H9 (cell line): ENCODE data around the gene ZSCAN2. TPM values are rescaled to one million over a fixed set of nuclear protein-coding genes. Genes with fewer than 3 reads are reported as not detected.

ENCODE experiments used
- DNase-seq: peaks from one replicate; pipeline ENCODE4 v3.0.0-alpha.2; 2017
- H2AFZ ChIP-seq: one replicate; pipeline ENCODE4 v1.6.1; 2013; ENCODE audit warnings: mild to moderate bottlenecking, low read length, control low read depth, moderate library complexity
- H2AK5ac ChIP-seq: 2 replicates; pipeline ENCODE4 v1.6.1; 2013; ENCODE audit warnings: low read length, control low read depth, mixed read lengths; ENCODE audit not compliant: insufficient read length
- H2BK120ac ChIP-seq: one replicate; pipeline ENCODE4 v1.6.1; 2013; ENCODE audit warnings: low read depth, mild to moderate bottlenecking, low read length, control low read depth, inconsistent platforms; ENCODE audit not compliant: poor library complexity, severe bottlenecking
- H2BK12ac ChIP-seq: 2 replicates; pipeline ENCODE4 v1.6.1; 2013; ENCODE audit warnings: low read length, control low read depth, mixed read lengths, low read depth; ENCODE audit not compliant: insufficient read length
- H2BK15ac ChIP-seq: 2 replicates; pipeline ENCODE4 v1.6.1; 2013; ENCODE audit warnings: low read depth, low read length, control low read depth
- H2BK20ac ChIP-seq: one replicate; pipeline ENCODE4 v1.6.1; 2013; ENCODE audit warnings: low read depth, mild to moderate bottlenecking, low read length, control low read depth, inconsistent platforms; ENCODE audit not compliant: poor library complexity, severe bottlenecking
- H2BK5ac ChIP-seq: 2 replicates; pipeline ENCODE4 v1.6.1; 2013; ENCODE audit warnings: low read length, control low read depth, mixed read lengths; ENCODE audit not compliant: insufficient read length
- H3K14ac ChIP-seq: 2 replicates; pipeline ENCODE4 v1.6.1; 2013; ENCODE audit warnings: low read length, control low read depth; ENCODE audit not compliant: insufficient read depth
- H3K18ac ChIP-seq: 2 replicates; pipeline ENCODE4 v1.6.1; 2013; ENCODE audit warnings: low read depth, mild to moderate bottlenecking, mixed read lengths, low read length, control low read depth; ENCODE audit not compliant: insufficient read length
- H3K23ac ChIP-seq: 2 replicates; pipeline ENCODE4 v1.6.1; 2013; ENCODE audit warnings: low read length, control low read depth, mixed read lengths, low read depth; ENCODE audit not compliant: insufficient read length
- H3K23me2 ChIP-seq: 2 replicates; pipeline ENCODE4 v1.6.1; 2013; ENCODE audit warnings: low read depth, mild to moderate bottlenecking, mixed read lengths, low read length, control low read depth; ENCODE audit not compliant: insufficient read length, poor library complexity, severe bottlenecking
- H3K27ac ChIP-seq: 2 replicates; pipeline ENCODE4 v1.5.1; 2013; ENCODE audit warnings: low read length, control low read depth, mixed read lengths, low read depth; ENCODE audit not compliant: insufficient read length
- H3K27me3 ChIP-seq: 2 replicates; pipeline ENCODE4 v1.6.1; 2013; ENCODE audit warnings: low read length, control low read depth, inconsistent platforms; ENCODE audit not compliant: insufficient read depth
- H3K4ac ChIP-seq: 2 replicates; pipeline ENCODE4 v1.6.1; 2013; ENCODE audit warnings: low read depth, mild to moderate bottlenecking, control low read depth, inconsistent platforms, low read length, moderate library complexity
- H3K4me1 ChIP-seq: 2 replicates; pipeline ENCODE4 v1.6.1; 2013; ENCODE audit warnings: low read length, control low read depth, inconsistent platforms; ENCODE audit not compliant: insufficient read depth
- H3K4me2 ChIP-seq: 2 replicates; pipeline ENCODE4 v1.6.1; 2013; ENCODE audit warnings: low read length, control low read depth, mixed read lengths; ENCODE audit not compliant: insufficient read length, insufficient read depth
- H3K56ac ChIP-seq: 2 replicates; pipeline ENCODE4 v1.6.1; 2013; ENCODE audit warnings: low read depth, mild to moderate bottlenecking, mixed read lengths, low read length, control low read depth; ENCODE audit not compliant: insufficient read length
- H3K79me1 ChIP-seq: 2 replicates; pipeline ENCODE4 v1.6.1; 2013; ENCODE audit warnings: low read depth, mild to moderate bottlenecking, moderate library complexity, low read length, control low read depth, inconsistent platforms; ENCODE audit not compliant: insufficient read depth, poor library complexity, severe bottlenecking
- H3K79me2 ChIP-seq: 2 replicates; pipeline ENCODE4 v1.6.1; 2013; ENCODE audit warnings: low read length, control low read depth, inconsistent platforms; ENCODE audit not compliant: insufficient read depth
- H3K9ac ChIP-seq: 2 replicates; pipeline ENCODE4 v1.6.1; 2013; ENCODE audit warnings: low read length, control low read depth, mixed read lengths; ENCODE audit not compliant: insufficient read length; ENCODE audit errors: extremely low read depth
- H3K9me3 ChIP-seq: one replicate; pipeline ENCODE4 v1.6.1; 2013; ENCODE audit warnings: low read depth, low read length, inconsistent platforms; ENCODE audit not compliant: control insufficient read depth
- H3T11ph ChIP-seq: one replicate; pipeline ENCODE4 v1.6.1; 2013; ENCODE audit warnings: mild to moderate bottlenecking, low read length, control low read depth, inconsistent platforms
- H4K20me1 ChIP-seq: one replicate; pipeline ENCODE4 v1.6.1; 2013; ENCODE audit not compliant: control insufficient read depth, insufficient read length, insufficient read depth
- H4K5ac ChIP-seq: 2 replicates; pipeline ENCODE4 v1.6.1; 2013; ENCODE audit warnings: low read depth, mild to moderate bottlenecking, mixed read lengths, low read length, control low read depth; ENCODE audit not compliant: insufficient read length
- H4K8ac ChIP-seq: replicated peaks from 2 replicates; pipeline ENCODE4 v1.6.1; 2013; ENCODE audit warnings: low read length, control low read depth, mixed read lengths, low read depth; ENCODE audit not compliant: insufficient read length
- H4K91ac ChIP-seq: 2 replicates; pipeline ENCODE4 v1.6.1; 2013; ENCODE audit warnings: low read depth, mild to moderate bottlenecking, moderate library complexity, mixed read lengths, low read length, control low read depth; ENCODE audit not compliant: insufficient read length
- H3K27ac Mint-ChIP-seq, 3 experiments: 2 replicates in 2 of 3; 3 replicates in 1 of 3; pipeline ENCODE4 v1.8.0; 2020 to 2021; ENCODE audit warnings: mixed read lengths in 3 of 3, mild to moderate bottlenecking in 1 of 3, moderate library complexity in 1 of 3
- H3K27me3 Mint-ChIP-seq: 2 replicates; pipeline ENCODE4 v1.8.0; 2021; ENCODE audit warnings: low read depth, mild to moderate bottlenecking, moderate library complexity, mixed read lengths
- H3K36me3 Mint-ChIP-seq, 3 experiments: 2 replicates in 2 of 3; 3 replicates in 1 of 3; pipeline ENCODE4 v1.8.0; 2020 to 2021; ENCODE audit warnings: low read depth in 3 of 3, mixed read lengths in 3 of 3; ENCODE audit not compliant: insufficient read depth in 1 of 3
- H3K4me1 Mint-ChIP-seq, 2 experiments: 2 replicates each; pipeline ENCODE4 v1.8.0; 2020; ENCODE audit warnings: mixed read lengths in 2 of 2
- H3K4me3 Mint-ChIP-seq, 2 experiments: 2 replicates in 1 of 2; 3 replicates in 1 of 2; pipeline ENCODE4 v1.8.0; 2020 to 2021; ENCODE audit warnings: mild to moderate bottlenecking in 2 of 2, mixed read lengths in 2 of 2, moderate library complexity in 1 of 2
- H3K9me3 Mint-ChIP-seq, 2 experiments: 2 replicates in 1 of 2; 3 replicates in 1 of 2; pipeline ENCODE4 v1.8.0; 2020; ENCODE audit warnings: mild to moderate bottlenecking in 2 of 2, mixed read lengths in 2 of 2, moderate library complexity in 1 of 2
- CTCF ChIP-seq: fragments of 200-600 bp; sonication (generic); conservative IDR thresholded peaks from 3 replicates; pipeline ENCODE4 v1.8.0; 2021; ENCODE audit warnings: antibody characterized with exemption, mild to moderate bottlenecking
- WGBS: extraction: QIAGEN DNeasy Blood & Tissue Kit; methylation state at CpG from one replicate; pipeline ENCODE4 v1.1.7; 2013; ENCODE audit warnings: missing lambda C conversion rate, low lambda C conversion rate, mixed read lengths; ENCODE audit not compliant: insufficient read length; ENCODE audit errors: extremely low coverage; 5-methylcytosine and 5-hydroxymethylcytosine counted together
- total RNA-seq: library from RNA; stranded (reverse); gene quantifications from 2 replicates; pipeline ENCODE4 v1.2.1, GENCODE V29; 2021

The ZSCAN2 gene
- total RNA-seq, 1 experiment from 2014 or later: 28.4 TPM

DNA sequence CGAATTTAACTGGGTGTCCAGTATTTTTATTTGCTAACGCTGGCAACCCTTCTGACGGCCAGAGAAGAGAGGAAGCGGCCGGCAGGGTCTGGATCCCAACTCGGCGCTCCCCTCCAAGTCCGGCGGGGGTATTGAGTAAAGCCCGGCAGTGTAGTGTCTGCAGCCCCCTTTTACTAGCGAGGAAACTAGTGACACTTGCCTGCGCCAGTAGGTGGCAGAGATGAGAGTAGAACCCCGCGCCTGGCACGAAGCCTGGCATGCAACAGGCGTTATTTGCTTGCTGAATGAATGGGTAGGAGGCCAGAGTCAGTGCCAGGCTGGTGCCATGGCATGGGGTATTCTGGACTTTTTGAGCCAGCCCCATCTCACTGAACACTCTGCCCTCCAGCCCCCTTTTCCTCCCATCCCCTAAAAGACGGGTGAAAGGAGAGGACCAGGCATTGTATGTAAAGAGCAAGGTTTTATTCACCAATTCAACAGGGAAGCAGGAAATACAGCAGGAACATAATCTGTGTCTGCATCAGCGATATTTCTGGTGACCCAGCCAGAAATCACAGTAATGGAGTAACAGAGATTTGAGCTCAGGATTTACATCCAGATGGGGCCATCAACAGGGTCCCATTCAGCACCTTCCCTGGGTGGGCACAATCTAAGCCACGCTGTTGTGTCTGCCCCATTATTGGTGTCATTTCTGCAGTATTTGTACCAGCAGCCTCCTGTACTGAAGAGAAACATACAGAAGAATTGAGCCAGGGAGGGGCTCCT, 54.1 kb downstream of the ZSCAN2 start:
- H3K4me1 Mint-ChIP-seq: peaks cover 24 to 25% of the 10 kb centered on the region in 2 experiments
- Histone ChIP-seq H2BK20ac (no peak overlapping the region), H3K4ac (no peak overlapping the region), H3T11ph (no peak overlapping the region), H3K23me2 (peaks cover 12% of the 10 kb centered on the region), H2AK5ac (no peak overlapping the region), H2BK120ac (no peak overlapping the region), H4K5ac (no peak overlapping the region), H3K9me3 (no peaks in the 10 kb centered on the region), H4K20me1 (no peaks in the 10 kb centered on the region), H2BK12ac (no peak overlapping the region), H3K4me1 (peaks cover 3% of the 10 kb centered on the region; the same call in 1 of the 2 replicates), H2BK15ac (no peak overlapping the region), H3K9ac (no peak overlapping the region), H4K91ac (no peak overlapping the region), H2BK5ac (no peak overlapping the region), H3K23ac (no peak overlapping the region), H3K4me2 (peak overlapping the region; percentile 91), H3K79me2 (no peaks in the 10 kb centered on the region), H3K14ac (no peak overlapping the region), H3K18ac (no peak overlapping the region), H3K79me1 (no peaks in the 10 kb centered on the region), H2AFZ (no peak overlapping the region), H3K27ac (no peak overlapping the region), H3K56ac (no peak overlapping the region), H3K27me3 (no peaks in the 10 kb centered on the region; the same call in 1 of the 2 replicates), H4K8ac (no peak overlapping the region)
- no CpG with 5 or more reads among the region's 19 CpGs for WGBS
- peaks cover 27% of the 10 kb centered on the region for H3K27me3 Mint-ChIP-seq
- peaks cover 9 to 25% (median 18%) of the 10 kb centered on the region in 3 experiments for H3K36me3 Mint-ChIP-seq
- peak; percentile 87 for DNase-seq
- peak overlapping the region; percentile 95 to 98 for H3K4me3 Mint-ChIP-seq
- H3K9me3 Mint-ChIP-seq: no peaks in the 10 kb centered on the region; a peak in 1 of 5 replicates
- H3K27ac Mint-ChIP-seq: no peak overlapping the region
- peak; percentile 70 for TF ChIP-seq CTCF
